SU-DHL-6 (cell line): Measurements from ENCODE around the gene MCRIP2.

ENCODE experiments used
- H2AFZ ChIP-seq: fragments of 200-600 bp; sonication (generic); 2 replicates; pipeline ENCODE4 v1.6.1; 2014; ENCODE audit warnings: low read depth, mild to moderate bottlenecking, moderate library complexity, mixed read lengths, antibody characterized with exemption, low read length; ENCODE audit not compliant: severe bottlenecking
- H3F3A ChIP-seq: fragments of 200-600 bp; shearing (Covaris generic); 2 replicates; pipeline ENCODE4 v1.6.0; 2016; ENCODE audit warnings: antibody characterized with exemption, mild to moderate bottlenecking; ENCODE audit not compliant: insufficient read depth
- H3K27ac ChIP-seq: fragments of 200-600 bp; sonication (generic); 2 replicates; pipeline ENCODE4 v1.5.1; 2016; ENCODE audit warnings: low read depth, mild to moderate bottlenecking, low read length, moderate library complexity, mixed read lengths
- H3K27me3 ChIP-seq: fragments of 200-600 bp; sonication (generic), shearing (Covaris generic); 2 replicates; pipeline ENCODE4 v1.6.0; 2014; ENCODE audit warnings: mild to moderate bottlenecking, low read length
- H3K36me3 ChIP-seq: fragments of 200-600 bp; sonication (generic); 2 replicates; pipeline ENCODE4 v1.6.1; 2014; ENCODE audit warnings: mild to moderate bottlenecking, low read length, mixed read lengths
- H3K4me2 ChIP-seq: fragments of 300-600, 200-600 bp; shearing (Covaris generic), sonication (generic); 2 replicates; pipeline ENCODE4 v1.6.0; 2014; ENCODE audit warnings: low read length, low read depth, mild to moderate bottlenecking; ENCODE audit not compliant: poor library complexity, severe bottlenecking
- H3K4me3 ChIP-seq: fragments of 200-600 bp; sonication (generic); 2 replicates; pipeline ENCODE4 v1.5.1; 2014; ENCODE audit warnings: antibody characterized with exemption, low read length, mild to moderate bottlenecking, mixed read lengths; ENCODE audit not compliant: insufficient read depth, poor library complexity, severe bottlenecking
- H3K79me2 ChIP-seq: fragments of 200-600 bp; sonication (generic); 2 replicates; pipeline ENCODE4 v1.6.1; 2014; ENCODE audit warnings: mild to moderate bottlenecking, low read length, moderate library complexity; ENCODE audit not compliant: insufficient read depth
- H3K9ac ChIP-seq: fragments of 200-600 bp; sonication (generic); 2 replicates; pipeline ENCODE4 v1.7.0; 2014; ENCODE audit warnings: mild to moderate bottlenecking, low read length
- H3K9me2 ChIP-seq: fragments of 200-600 bp; sonication (generic); replicated peaks from 2 replicates; pipeline ENCODE4 v1.6.1; 2014; ENCODE audit warnings: low read length; ENCODE audit not compliant: insufficient read depth
- H3K9me3 ChIP-seq: fragments of 200-600 bp; sonication (generic); 2 replicates; pipeline ENCODE4 v1.6.1; 2014; ENCODE audit warnings: low read length, mixed read lengths; ENCODE audit not compliant: insufficient read depth
- H4K20me1 ChIP-seq: fragments of 200-600 bp; sonication (generic); 2 replicates; pipeline ENCODE4 v1.6.1; 2014; ENCODE audit warnings: low read depth, mild to moderate bottlenecking, antibody characterized with exemption, low read length, moderate library complexity, mixed read lengths
- EZH2phosphoT487 ChIP-seq: fragments of 200-600 bp; sonication (generic), shearing (Covaris generic); conservative IDR thresholded peaks from 2 replicates; pipeline ENCODE4 v1.6.1; 2018; ENCODE audit warnings: mild to moderate bottlenecking, antibody characterized with exemption, low read length, moderate library complexity, mixed read lengths
- TF ChIP-seq, protein P1 (sequence below): fragments of 200-600 bp; sonication (generic); IDR thresholded peaks from one replicate; pipeline ENCODE4 v1.5.1; 2017; ENCODE audit warnings: antibody characterized with exemption, mild to moderate bottlenecking, low read length, moderate library complexity; ENCODE audit not compliant: insufficient read depth, poor library complexity, severe bottlenecking

MCRIP2 gene

DNA sequence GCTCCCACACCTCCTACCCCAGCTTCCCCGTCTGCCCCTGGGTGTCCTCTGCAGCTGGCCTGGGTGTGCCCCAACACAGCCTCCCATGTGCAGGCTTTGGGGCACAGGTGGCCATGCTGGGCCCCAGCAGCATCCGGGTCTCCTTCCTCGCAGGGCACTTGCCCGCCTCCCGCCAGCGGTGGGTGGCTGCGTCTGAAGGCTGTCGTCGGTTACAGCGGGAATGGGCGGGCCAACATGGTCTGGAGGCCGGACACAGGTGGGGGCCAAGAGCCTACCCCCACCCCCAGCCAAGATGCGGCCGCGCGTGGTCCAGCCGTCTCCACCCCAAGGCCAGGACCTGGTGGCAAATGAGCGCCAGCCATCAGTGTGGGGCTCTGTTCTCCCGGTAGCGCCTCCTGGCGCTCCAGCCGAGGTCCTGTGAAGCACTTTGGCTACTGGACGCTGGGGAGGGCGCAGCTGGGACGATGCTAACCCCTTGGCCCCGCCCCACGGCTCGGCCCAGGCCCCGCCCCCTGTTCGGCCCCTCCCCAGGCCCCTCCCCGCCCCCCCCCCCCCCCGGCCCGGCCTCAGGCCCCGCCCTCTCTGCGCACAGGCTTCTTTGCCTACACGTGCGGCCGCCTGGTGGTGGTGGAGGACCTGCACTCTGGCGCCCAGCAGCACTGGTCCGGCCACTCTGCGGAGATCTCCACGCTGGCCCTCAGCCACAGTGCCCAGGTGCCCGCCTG is 19.0 kb downstream of the MCRIP2 start:
- Histone ChIP-seq H3K4me2 (no peak overlapping the region), H3K27ac (no peak overlapping the region), H4K20me1 (no peaks in the 10 kb centered on the region)

DNA sequence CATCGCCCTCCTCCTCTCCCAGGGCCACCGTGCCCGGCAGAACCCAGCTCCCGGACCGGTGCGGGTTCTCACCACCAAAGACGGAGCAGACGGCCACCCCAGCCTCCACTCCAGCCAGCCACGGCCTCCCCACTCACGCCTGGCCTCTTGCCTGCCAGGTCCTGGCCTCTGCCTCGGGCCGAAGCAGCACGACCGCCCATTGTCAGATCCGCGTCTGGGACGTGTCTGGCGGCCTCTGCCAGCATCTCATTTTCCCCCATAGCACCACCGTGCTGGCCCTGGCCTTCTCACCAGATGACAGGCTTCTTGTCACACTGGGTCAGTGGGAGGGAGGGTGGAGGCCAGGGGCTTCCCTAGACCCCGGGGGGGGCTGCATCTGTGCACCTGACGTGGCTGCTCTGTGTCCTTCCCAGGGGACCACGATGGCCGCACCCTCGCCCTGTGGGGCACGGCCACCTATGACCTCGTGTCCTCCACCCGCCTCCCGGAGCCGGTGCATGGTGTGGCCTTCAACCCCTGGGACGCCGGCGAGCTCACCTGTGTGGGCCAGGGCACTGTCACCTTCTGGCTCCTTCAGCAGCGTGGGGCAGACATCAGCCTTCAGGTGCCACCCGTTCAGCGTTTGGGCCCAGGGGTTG is 19.7 kb downstream of the MCRIP2 start:
- H3K79me2 ChIP-seq: no peaks in the 10 kb centered on the region
- no peaks in the 10 kb centered on the region for H3F3A ChIP-seq
- no peaks in the 10 kb centered on the region for H3K27me3 ChIP-seq
- H3K4me3 ChIP-seq: no peak overlapping the region
- no peaks in the 10 kb centered on the region for H3K9me3 ChIP-seq
- H4K20me1 ChIP-seq: no peaks in the 10 kb centered on the region
- H3K36me3 ChIP-seq: no peaks in the 10 kb centered on the region
- H2AFZ ChIP-seq: no peak overlapping the region
- TF ChIP-seq EZH2phosphoT487: no peak
- TF ChIP-seq, protein P1, sequence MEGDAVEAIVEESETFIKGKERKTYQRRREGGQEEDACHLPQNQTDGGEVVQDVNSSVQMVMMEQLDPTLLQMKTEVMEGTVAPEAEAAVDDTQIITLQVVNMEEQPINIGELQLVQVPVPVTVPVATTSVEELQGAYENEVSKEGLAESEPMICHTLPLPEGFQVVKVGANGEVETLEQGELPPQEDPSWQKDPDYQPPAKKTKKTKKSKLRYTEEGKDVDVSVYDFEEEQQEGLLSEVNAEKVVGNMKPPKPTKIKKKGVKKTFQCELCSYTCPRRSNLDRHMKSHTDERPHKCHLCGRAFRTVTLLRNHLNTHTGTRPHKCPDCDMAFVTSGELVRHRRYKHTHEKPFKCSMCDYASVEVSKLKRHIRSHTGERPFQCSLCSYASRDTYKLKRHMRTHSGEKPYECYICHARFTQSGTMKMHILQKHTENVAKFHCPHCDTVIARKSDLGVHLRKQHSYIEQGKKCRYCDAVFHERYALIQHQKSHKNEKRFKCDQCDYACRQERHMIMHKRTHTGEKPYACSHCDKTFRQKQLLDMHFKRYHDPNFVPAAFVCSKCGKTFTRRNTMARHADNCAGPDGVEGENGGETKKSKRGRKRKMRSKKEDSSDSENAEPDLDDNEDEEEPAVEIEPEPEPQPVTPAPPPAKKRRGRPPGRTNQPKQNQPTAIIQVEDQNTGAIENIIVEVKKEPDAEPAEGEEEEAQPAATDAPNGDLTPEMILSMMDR: no peak
- no peaks in the 10 kb centered on the region for H3K9me2 ChIP-seq
- no peak overlapping the region for H3K27ac ChIP-seq
- no peak overlapping the region for H3K9ac ChIP-seq
- peak overlapping the region; percentile 12 for H3K4me2 ChIP-seq

More for the DNA sequence above, 19.0 kb downstream of the MCRIP2 start:
- no peak overlapping the region for H2AFZ ChIP-seq
- H3K9me2 ChIP-seq: no peaks in the 10 kb centered on the region
- H3K27me3 ChIP-seq: no peaks in the 10 kb centered on the region
- no peaks in the 10 kb centered on the region for H3K79me2 ChIP-seq
- no peaks in the 10 kb centered on the region for H3F3A ChIP-seq
- no peak overlapping the region for H3K9ac ChIP-seq
- no peaks in the 10 kb centered on the region for H3K9me3 ChIP-seq
- TF ChIP-seq, protein P1: no peak
- no peak for TF ChIP-seq EZH2phosphoT487
- H3K36me3 ChIP-seq: no peaks in the 10 kb centered on the region
- H3K4me3 ChIP-seq: no peak overlapping the region

DNA sequence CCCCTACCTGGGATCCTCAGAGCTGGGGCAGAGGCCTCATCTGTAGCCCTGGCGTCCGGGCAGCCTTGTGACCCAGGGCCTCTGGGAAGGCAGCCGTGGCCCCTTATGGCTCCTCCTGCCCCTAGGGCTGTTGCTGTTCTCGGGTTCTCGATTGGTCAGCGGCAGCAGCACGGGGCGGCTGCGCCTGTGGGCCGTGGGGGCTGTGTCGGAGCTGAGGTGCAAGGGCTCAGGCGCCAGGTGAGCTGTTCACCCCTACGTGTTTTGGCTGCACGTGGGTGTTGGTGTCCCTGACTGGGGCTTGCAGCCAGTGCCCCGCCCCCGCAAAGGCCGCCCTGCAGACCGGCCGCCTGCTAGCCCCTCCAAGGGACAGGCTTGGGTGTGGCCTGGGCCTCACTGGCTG is 20.5 kb downstream of the MCRIP2 start:
- no peaks in the 10 kb centered on the region for H3K9me3 ChIP-seq
- TF ChIP-seq, protein P1: no peak
- no peak overlapping the region for H3K9ac ChIP-seq
- no peak overlapping the region for H3K4me3 ChIP-seq
- H3K27me3 ChIP-seq: no peaks in the 10 kb centered on the region
- no peak overlapping the region for H3K27ac ChIP-seq
- H3F3A ChIP-seq: no peaks in the 10 kb centered on the region
- H3K4me2 ChIP-seq: no peak overlapping the region
- H3K9me2 ChIP-seq: no peaks in the 10 kb centered on the region
- no peaks in the 10 kb centered on the region for H3K79me2 ChIP-seq
- H2AFZ ChIP-seq: no peak overlapping the region
- H3K36me3 ChIP-seq: no peaks in the 10 kb centered on the region
- no peaks in the 10 kb centered on the region for H4K20me1 ChIP-seq
